Left renal cortex interstitium (tissue), 4 donors: ENCODE data around the gene MBNL1. TPM values are rescaled to one million over a fixed set of nuclear protein-coding genes. Genes with fewer than 3 reads are reported as not detected.

Experiments used
- DNase-seq, 4 donors: peaks; one replicate each; pipeline ENCODE4 v3.0.0-alpha.2; 2013; ENCODE audit warnings: low read depth in 4 of 4, low spot score in 2 of 4, missing footprints in 1 of 4
- polyA plus RNA-seq, 4 donors: library from polyadenylated mRNA; unstranded; fragments of 120-200 nt; gene quantifications; one replicate each; pipeline ENCODE4 v1.2.1, GENCODE V29; 2013; ENCODE audit not compliant: insufficient read length in 4 of 4

Gene MBNL1
- polyA plus RNA-seq, 4 donors = 47.8 to 55.1 (median 51.4) TPM

GRCh38 chr3:152511904-152512303, 243.2 kb downstream of the MBNL1 start:
- DNase-seq = no peak

GRCh38 chr3:152513301-152513960, 244.7 kb downstream of the MBNL1 start:
- no peak for DNase-seq
